HepG2 (cell line): ENCODE data around the gene USP5. TPM values are rescaled to one million over a fixed set of nuclear protein-coding genes. Genes with fewer than 3 reads are reported as not detected.
A peak's percentile ranks its signal among the peaks of the same experiment; 100 is the strongest.

Experiments
- GATAD1 ChIP-seq: IDR thresholded peaks from 2 replicates; pipeline ENCODE4 v1.6.1; 2016; ENCODE audit warnings: missing genetic modification reagents, missing compliant biosample characterization
- KLF11 ChIP-seq: IDR thresholded peaks from 2 replicates; pipeline ENCODE4 v1.6.1; 2016; ENCODE audit warnings: missing compliant biosample characterization
- KLF12 ChIP-seq: sonication (generic); formaldehyde crosslinking; IDR thresholded peaks from 2 replicates; pipeline ENCODE4 v1.4.0; 2020; ENCODE audit warnings: missing genetic modification reagents, borderline replicate concordance
- MAZ ChIP-seq, 2 experiments: sonication (generic) in 1 of 2; formaldehyde crosslinking in 1 of 2; IDR thresholded peaks; 2 replicates each; pipeline versions ENCODE4 v1.5.0 to v1.6.1; 2012 to 2020; ENCODE audit warnings: low read depth in 2 of 2, mild to moderate bottlenecking in 2 of 2, borderline replicate concordance in 1 of 2, improper control_type of control experiment in 1 of 2, low read length in 1 of 2, missing genetic modification reagents in 1 of 2, moderate library complexity in 1 of 2
- MED1 ChIP-seq: sonication (generic); formaldehyde crosslinking; IDR thresholded peaks from 2 replicates; pipeline ENCODE4 v1.4.0; 2020; ENCODE audit warnings: missing genetic modification reagents
- MXI1 ChIP-seq: IDR thresholded peaks from 3 replicates; pipeline ENCODE4 v1.6.1; 2012; ENCODE audit warnings: low read depth, low read length, inconsistent platforms, borderline replicate concordance
- NCOA1 ChIP-seq: sonication (generic); formaldehyde crosslinking; IDR thresholded peaks from 2 replicates; pipeline ENCODE4 v1.9.0; 2021; ENCODE audit warnings: missing genetic modification reagents
- NR2F2 ChIP-seq: IDR thresholded peaks from 2 replicates; pipeline ENCODE4 v1.6.1; 2012; ENCODE audit warnings: low read depth, inconsistent platforms, borderline replicate concordance
- PCBP2 ChIP-seq: fragments of 200-400 bp; formaldehyde crosslinking; optimal IDR thresholded peaks from 2 replicates; pipeline ENCODE3; 2018; ENCODE audit warnings: low read length, low read depth; ENCODE audit not compliant: poor library complexity, severe bottlenecking
- SSRP1 ChIP-seq: IDR thresholded peaks from 2 replicates; pipeline ENCODE4 v1.6.1; 2016; ENCODE audit warnings: control low read depth
- ZFP41 ChIP-seq: sonication (generic); formaldehyde crosslinking; IDR thresholded peaks from 2 replicates; pipeline ENCODE4 v1.4.0; 2020; ENCODE audit warnings: mild to moderate bottlenecking, missing genetic modification reagents, borderline replicate concordance
- ZKSCAN8 ChIP-seq: IDR thresholded peaks from 2 replicates; pipeline ENCODE4 v1.6.1; 2016; ENCODE audit warnings: borderline replicate concordance, missing genetic modification reagents, missing compliant biosample characterization
- ZNF788 ChIP-seq: sonication (generic); formaldehyde crosslinking; IDR thresholded peaks from 2 replicates; pipeline ENCODE4 v1.5.0; 2020; ENCODE audit warnings: mild to moderate bottlenecking, missing genetic modification reagents, borderline replicate concordance
- polyA plus RNA-seq, 8 experiments: library from polyadenylated mRNA; depleted of rRNA in 3 of 8; stranded (reverse) in 7 of 8; unstranded in 1 of 8; fragments of >200 nt; fragmentation: Illumina TruSeq in 4 of 8; extraction: Trizol in 4 of 8; gene quantifications; 2 replicates each; pipeline versions ENCODE4 v1.2.1 to v1.2.3, GENCODE V29; 2011 to 2016; ENCODE audit warnings: low read depth in 4 of 8, missing spikeins in 1 of 8, mixed read lengths in 1 of 8; ENCODE audit not compliant: insufficient read depth in 1 of 8
- total RNA-seq, 5 experiments: library from RNA; depleted of rRNA; stranded (reverse); fragments of >200 nt; fragmentation: Illumina TruSeq; extraction: Trizol; gene quantifications; 2 replicates each; pipeline ENCODE4 v1.2.3, GENCODE V29; 2016; ENCODE audit warnings: low read depth in 1 of 5
- TF ChIP-seq, protein P1 (sequence below): sonication (generic); formaldehyde crosslinking; IDR thresholded peaks from 2 replicates; pipeline ENCODE4 v1.4.0; 2020; ENCODE audit warnings: mild to moderate bottlenecking, low read depth, missing genetic modification reagents
- TF ChIP-seq, protein P2 (sequence below): sonication (generic); formaldehyde crosslinking; IDR thresholded peaks from 2 replicates; pipeline ENCODE4 v1.5.1; 2020; ENCODE audit warnings: mild to moderate bottlenecking, missing genetic modification reagents, moderate library complexity
- TF ChIP-seq, protein P3 (sequence below): IDR thresholded peaks from 2 replicates; pipeline ENCODE4 v1.6.1; 2018; ENCODE audit warnings: missing genetic modification reagents
- TF ChIP-seq, protein P4 (sequence below): sonication (generic); formaldehyde crosslinking; IDR thresholded peaks from 2 replicates; pipeline ENCODE4 v1.4.0; 2020; ENCODE audit warnings: missing genetic modification reagents, mild to moderate bottlenecking, borderline replicate concordance

The USP5 gene
- total and polyA plus RNA-seq, 2 of the 13 experiments (the other 11 are each of a cell fraction or from before 2014, with no cell fraction given) = 39.6 to 56.0 TPM

DNA sequence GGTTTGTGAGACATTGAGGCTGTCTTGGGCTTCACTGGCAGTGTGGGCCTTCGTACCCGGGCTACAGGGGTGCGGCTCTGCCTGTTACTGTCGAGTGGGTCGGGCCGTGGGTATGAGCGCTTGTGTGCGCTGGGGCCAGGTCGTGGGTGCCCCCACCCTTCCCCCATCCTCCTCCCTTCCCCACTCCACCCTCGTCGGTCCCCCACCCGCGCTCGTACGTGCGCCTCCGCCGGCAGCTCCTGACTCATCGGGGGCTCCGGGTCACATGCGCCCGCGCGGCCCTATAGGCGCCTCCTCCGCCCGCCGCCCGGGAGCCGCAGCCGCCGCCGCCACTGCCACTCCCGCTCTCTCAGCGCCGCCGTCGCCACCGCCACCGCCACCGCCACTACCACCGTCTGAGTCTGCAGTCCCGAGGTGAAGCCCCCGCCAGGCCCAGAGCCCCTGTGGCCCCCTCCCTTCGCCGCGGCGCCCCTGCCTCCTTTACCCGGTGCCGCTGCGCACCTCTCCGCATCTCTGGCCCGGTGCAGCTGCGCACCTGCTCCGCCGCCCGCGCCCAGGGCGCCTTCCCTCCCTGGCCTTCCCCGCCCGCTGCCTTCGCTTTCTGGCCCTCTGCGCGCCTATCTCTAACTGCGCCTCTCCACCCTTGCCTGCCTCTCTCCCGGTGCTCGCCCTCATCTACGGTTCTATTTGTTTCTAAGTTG lies 62.4 kb downstream of the USP5 start, which contains the start of gene ENO2 (continued):
- TF ChIP-seq MAZ (IDR thresholded peaks at IDR 0.05; ENCODE audit: borderline replicate concordance, low read depth, low read length) (no peak), MAZ (CRISPR knock-in tag; IDR thresholded peaks at IDR 0.05; ENCODE audit: low read depth) (peak; percentile 53; the same call in 1 of the 2 replicates), ZFP41 (CRISPR knock-in tag) (no peak), KLF11 (no peak), MXI1 (peak; percentile 30; the same call in 1 of the 3 replicates), NR2F2 (0 out of 2 replicates have a peak, but pooled peaks have one; percentile 7), KLF12 (CRISPR knock-in tag) (peak; percentile 12; the same call in 1 of the 2 replicates), PCBP2 (no peak), SSRP1 (CRISPR knock-in tag) (no peak), ZNF788 (CRISPR knock-in tag) (peak; percentile 63; the same call in 1 of the 2 replicates), GATAD1 (no peak), ZKSCAN8 (CRISPR knock-in tag) (no peak), NCOA1 (CRISPR knock-in tag) (no peak), MED1 (CRISPR knock-in tag) (no peak)
- TF ChIP-seq, protein P1, sequence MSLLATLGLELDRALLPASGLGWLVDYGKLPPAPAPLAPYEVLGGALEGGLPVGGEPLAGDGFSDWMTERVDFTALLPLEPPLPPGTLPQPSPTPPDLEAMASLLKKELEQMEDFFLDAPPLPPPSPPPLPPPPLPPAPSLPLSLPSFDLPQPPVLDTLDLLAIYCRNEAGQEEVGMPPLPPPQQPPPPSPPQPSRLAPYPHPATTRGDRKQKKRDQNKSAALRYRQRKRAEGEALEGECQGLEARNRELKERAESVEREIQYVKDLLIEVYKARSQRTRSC (CRISPR knock-in tag) = no peak
- TF ChIP-seq, protein P2, sequence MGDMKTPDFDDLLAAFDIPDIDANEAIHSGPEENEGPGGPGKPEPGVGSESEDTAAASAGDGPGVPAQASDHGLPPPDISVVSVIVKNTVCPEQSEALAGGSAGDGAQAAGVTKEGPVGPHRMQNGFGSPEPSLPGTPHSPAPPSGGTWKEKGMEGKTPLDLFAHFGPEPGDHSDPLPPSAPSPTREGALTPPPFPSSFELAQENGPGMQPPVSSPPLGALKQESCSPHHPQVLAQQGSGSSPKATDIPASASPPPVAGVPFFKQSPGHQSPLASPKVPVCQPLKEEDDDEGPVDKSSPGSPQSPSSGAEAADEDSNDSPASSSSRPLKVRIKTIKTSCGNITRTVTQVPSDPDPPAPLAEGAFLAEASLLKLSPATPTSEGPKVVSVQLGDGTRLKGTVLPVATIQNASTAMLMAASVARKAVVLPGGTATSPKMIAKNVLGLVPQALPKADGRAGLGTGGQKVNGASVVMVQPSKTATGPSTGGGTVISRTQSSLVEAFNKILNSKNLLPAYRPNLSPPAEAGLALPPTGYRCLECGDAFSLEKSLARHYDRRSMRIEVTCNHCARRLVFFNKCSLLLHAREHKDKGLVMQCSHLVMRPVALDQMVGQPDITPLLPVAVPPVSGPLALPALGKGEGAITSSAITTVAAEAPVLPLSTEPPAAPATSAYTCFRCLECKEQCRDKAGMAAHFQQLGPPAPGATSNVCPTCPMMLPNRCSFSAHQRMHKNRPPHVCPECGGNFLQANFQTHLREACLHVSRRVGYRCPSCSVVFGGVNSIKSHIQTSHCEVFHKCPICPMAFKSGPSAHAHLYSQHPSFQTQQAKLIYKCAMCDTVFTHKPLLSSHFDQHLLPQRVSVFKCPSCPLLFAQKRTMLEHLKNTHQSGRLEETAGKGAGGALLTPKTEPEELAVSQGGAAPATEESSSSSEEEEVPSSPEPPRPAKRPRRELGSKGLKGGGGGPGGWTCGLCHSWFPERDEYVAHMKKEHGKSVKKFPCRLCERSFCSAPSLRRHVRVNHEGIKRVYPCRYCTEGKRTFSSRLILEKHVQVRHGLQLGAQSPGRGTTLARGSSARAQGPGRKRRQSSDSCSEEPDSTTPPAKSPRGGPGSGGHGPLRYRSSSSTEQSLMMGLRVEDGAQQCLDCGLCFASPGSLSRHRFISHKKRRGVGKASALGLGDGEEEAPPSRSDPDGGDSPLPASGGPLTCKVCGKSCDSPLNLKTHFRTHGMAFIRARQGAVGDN (CRISPR knock-in tag) = peak; percentile 83
- TF ChIP-seq, protein P3, sequence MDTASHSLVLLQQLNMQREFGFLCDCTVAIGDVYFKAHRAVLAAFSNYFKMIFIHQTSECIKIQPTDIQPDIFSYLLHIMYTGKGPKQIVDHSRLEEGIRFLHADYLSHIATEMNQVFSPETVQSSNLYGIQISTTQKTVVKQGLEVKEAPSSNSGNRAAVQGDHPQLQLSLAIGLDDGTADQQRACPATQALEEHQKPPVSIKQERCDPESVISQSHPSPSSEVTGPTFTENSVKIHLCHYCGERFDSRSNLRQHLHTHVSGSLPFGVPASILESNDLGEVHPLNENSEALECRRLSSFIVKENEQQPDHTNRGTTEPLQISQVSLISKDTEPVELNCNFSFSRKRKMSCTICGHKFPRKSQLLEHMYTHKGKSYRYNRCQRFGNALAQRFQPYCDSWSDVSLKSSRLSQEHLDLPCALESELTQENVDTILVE = peak; percentile 19; the same call in 1 of the 2 replicates
- TF ChIP-seq, protein P4, sequence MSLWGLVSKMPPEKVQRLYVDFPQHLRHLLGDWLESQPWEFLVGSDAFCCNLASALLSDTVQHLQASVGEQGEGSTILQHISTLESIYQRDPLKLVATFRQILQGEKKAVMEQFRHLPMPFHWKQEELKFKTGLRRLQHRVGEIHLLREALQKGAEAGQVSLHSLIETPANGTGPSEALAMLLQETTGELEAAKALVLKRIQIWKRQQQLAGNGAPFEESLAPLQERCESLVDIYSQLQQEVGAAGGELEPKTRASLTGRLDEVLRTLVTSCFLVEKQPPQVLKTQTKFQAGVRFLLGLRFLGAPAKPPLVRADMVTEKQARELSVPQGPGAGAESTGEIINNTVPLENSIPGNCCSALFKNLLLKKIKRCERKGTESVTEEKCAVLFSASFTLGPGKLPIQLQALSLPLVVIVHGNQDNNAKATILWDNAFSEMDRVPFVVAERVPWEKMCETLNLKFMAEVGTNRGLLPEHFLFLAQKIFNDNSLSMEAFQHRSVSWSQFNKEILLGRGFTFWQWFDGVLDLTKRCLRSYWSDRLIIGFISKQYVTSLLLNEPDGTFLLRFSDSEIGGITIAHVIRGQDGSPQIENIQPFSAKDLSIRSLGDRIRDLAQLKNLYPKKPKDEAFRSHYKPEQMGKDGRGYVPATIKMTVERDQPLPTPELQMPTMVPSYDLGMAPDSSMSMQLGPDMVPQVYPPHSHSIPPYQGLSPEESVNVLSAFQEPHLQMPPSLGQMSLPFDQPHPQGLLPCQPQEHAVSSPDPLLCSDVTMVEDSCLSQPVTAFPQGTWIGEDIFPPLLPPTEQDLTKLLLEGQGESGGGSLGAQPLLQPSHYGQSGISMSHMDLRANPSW = 0 out of 2 replicates have a peak, but pooled peaks have one; percentile 24
